ENCODE results near the gene RENBP.

The RENBP gene

GRCh38 chrX:153970357-153971123 lies 26.1 kb upstream of the RENBP start:
- DNase-seq = no peak

- no peak for DNase-seq
Observed at GRCh38 chrX:153969904-153970356, 25.5 kb upstream of the RENBP start.

GRCh38 chrX:153969125-153969903 lies 24.9 kb upstream of the RENBP start:
- no peak for DNase-seq

- DNase-seq = no peak
Observed at GRCh38 chrX:153968754-153969124, 24.3 kb upstream of the RENBP start.

- no peak for DNase-seq
Observed at GRCh38 chrX:153968255-153968654, 23.8 kb upstream of the RENBP start.

GRCh38 chrX:153967536-153968224 lies 23.2 kb upstream of the RENBP start:
- DNase-seq = no peak

GRCh38 chrX:153966841-153967535 lies 22.5 kb upstream of the RENBP start:
- DNase-seq = no peak

- no peak for DNase-seq
Observed at GRCh38 chrX:153966283-153966688, 21.8 kb upstream of the RENBP start.

GRCh38 chrX:153965406-153965805 lies 21.0 kb upstream of the RENBP start:
- no peak for DNase-seq

- DNase-seq = no peak
Observed at GRCh38 chrX:153964105-153964504, 19.7 kb upstream of the RENBP start.

GRCh38 chrX:153963546-153963945 lies 19.1 kb upstream of the RENBP start:
- DNase-seq = no peak

- DNase-seq = no peak
Observed at GRCh38 chrX:153961292-153961691, 16.8 kb upstream of the RENBP start.

- DNase-seq = no peak
Observed at GRCh38 chrX:153960786-153961185, 16.3 kb upstream of the RENBP start.

GRCh38 chrX:153960077-153960476 lies 15.6 kb upstream of the RENBP start:
- DNase-seq = no peak

- no peak for DNase-seq
Observed at GRCh38 chrX:153959649-153960048, 15.2 kb upstream of the RENBP start.

- DNase-seq = no peak
Observed at GRCh38 chrX:153958605-153959004, 14.2 kb upstream of the RENBP start.

- no peak for DNase-seq
Observed at GRCh38 chrX:153957224-153957623, 12.8 kb upstream of the RENBP start.

- no peak for DNase-seq
Observed at GRCh38 chrX:153956044-153956907, 11.8 kb upstream of the RENBP start.

- no peak for DNase-seq
Observed at GRCh38 chrX:153955228-153955732, 10.8 kb upstream of the RENBP start.

GRCh38 chrX:153954558-153955227 lies 10.2 kb upstream of the RENBP start:
- no peak for DNase-seq

GRCh38 chrX:153953892-153954557 lies 9.6 kb upstream of the RENBP start:
- DNase-seq = no peak

Data from activated CD4-positive, CD25-positive, alpha-beta regulatory T cell (primary cell).